ENCODE data around the gene LRRK1. TPM values are rescaled to one million over a fixed set of nuclear protein-coding genes. Genes with fewer than 3 reads are reported as not detected.
"Not testable (repeated sequence)": the region's sequence is repeated elsewhere in the genome, so short reads cannot be mapped to it uniquely, and the experiment has no call there.

LRRK1 gene
- polyA plus RNA-seq, 12 donors: 3.9 to 12.8 (median 5.7) TPM; not detected in 1

DNA sequence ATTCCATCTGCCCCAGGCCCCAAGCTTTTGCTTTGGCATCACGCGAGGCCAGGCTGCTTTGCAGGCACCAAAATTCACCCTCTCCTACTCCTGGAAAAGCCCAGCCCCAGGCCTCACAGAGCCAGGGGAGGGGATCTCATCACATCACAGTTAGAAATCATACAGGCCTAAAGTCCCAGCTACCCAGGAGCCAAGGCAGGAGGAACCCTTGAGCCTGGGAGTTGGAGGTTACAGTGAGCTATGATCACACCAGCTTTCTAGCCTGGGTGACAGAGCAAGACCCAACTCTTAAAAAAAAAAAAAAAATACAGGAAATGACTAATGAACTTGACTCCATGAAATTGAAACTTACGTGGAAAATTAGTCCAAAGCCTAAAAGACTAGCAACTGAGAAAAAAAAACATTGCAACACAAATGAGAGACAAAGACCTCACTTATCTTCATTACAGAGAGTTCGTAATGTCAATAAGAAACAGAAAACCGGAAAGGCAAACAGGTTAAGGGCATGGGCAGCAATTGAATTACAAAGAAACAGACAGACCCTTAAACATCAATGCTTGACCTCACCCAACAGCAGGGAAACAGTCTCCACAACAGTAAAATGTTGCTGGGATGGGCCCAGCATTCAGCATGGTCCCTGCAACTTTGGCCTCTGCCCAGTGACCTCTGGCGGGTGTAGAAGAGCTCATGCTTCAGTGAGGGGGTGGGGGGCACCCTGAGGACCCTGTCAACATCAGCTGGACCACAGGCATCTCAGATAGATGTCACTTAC is 151.5 kb downstream of the LRRK1 start:
- DNase-seq: no peak

DNA sequence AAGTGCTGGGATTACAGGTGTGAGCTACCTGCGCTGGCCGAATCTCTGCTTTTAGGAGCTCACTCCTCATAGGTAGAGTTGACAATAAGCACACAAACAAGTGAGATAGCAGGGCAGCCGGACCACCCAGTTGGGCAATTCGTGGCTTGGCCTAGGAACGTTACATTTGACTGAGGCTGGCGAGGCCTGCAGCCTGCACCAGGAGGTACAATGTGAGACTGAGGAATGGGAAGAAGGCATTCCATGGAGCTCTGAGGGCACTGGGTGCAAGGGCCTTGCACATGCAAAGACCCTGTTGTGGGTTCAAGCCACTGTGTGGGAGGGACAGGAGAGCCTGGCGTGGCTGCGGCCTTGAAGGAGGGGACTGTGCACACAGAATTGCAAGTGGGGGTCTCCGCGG is 152.5 kb downstream of the LRRK1 start:
- DNase-seq: no peak

DNA sequence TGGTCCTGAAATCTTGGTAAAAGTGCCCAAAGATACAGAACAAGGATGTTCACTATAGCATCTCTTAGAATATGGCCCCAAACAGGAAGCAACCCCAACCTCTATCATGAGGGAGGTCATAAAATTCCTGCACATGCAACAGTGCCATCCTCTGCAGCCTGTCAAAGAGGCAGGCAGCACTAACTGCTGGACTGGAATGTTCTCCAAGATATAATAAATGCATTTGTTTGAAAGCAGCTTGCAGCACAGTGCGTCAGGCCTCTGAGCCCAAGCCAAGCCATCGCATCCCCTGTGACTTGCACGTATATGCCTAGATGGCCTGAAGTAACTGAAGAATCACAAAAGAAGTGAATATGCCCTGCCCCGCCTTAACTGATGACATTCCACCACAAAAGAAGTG is 153.1 kb downstream of the LRRK1 start:
- DNase-seq: not testable (repeated sequence)

DNA sequence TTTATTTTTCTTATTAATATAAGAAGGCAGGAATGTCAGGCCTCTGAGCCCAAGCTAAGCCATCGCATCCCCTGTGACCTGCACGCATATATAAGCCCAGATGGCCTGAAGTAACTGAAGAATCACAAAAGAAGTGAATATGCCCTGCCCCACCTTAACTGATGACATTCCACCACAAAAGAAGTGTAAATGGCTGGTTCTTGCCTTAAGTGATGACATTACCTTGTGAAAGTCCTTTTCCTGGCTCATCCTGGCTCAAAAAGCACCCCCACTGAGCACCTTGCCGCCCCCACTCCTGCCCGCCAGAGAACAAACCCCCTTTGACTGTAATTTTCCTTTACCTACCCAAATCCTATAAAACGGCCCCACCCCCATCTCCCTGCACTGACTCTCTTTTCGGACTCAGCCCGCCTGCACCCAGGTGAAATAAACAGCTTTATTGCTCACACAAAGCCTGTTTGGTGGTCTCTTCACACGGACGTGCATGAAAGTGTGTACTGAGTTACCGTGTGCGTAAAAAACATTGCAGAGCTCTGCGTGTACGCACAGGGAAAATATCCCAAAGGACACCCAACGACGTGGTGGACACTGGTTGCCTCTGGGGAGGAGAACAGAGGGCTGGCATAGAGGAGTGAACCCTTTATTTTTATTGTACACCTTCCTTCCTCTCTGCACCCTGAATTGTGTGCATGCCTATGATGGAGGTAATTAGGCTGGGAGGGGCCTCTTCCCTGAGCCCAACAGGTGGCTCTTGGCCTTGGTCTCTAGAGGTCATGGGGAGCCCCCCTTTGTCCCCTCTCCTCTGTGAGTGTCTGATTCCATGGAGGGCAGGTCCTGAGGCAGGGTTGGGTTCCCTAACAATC is 158.9 kb downstream of the LRRK1 start:
- not testable (repeated sequence) for DNase-seq

DNA sequence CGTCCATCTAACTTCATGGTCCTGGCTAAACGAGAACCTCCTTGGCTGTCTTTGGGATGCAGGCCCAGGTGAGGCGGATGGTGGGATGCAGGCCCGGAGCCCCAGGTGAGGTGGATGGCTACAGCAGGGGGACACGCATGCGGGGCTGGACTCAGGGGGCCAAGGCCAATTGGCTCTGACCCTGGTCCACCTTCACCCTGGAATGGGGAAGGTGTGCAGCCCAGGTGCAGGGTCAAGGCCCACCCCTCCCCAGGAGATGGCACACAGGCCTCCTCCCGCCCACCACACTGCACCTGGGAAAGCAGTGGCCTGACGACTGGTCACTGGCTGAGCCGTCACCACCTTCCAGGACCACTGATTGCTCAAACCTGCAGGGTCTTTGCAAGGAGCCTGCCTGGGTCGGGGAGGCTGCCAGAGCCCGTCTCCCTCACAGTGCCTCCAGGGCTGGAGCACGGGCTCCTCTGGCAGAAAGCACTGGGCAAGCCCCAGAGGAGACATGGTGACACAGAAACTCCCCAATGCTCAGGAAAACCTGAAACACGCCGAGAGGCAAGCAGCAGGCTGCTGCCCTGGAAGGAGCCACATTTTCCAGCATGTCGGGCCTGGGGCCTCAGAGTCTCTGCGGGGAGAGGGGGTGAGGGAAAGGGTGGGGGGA is 159.6 kb downstream of the LRRK1 start:
- no peak for DNase-seq

DNA sequence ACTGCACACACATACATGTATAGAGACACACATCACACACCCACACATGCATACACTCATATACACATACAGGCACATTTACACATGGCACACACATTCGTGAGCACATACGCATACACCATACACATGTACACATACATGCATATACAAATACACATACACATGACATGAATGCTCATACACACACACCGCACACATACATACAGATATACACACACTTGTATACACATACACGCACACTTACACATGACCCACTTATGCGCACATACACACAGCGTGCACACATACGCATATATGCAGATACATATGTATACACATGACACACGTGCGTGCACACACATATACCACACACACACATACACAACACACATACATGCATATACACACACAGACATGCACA is 162.7 kb downstream of the LRRK1 start:
- DNase-seq: no peak

DNA sequence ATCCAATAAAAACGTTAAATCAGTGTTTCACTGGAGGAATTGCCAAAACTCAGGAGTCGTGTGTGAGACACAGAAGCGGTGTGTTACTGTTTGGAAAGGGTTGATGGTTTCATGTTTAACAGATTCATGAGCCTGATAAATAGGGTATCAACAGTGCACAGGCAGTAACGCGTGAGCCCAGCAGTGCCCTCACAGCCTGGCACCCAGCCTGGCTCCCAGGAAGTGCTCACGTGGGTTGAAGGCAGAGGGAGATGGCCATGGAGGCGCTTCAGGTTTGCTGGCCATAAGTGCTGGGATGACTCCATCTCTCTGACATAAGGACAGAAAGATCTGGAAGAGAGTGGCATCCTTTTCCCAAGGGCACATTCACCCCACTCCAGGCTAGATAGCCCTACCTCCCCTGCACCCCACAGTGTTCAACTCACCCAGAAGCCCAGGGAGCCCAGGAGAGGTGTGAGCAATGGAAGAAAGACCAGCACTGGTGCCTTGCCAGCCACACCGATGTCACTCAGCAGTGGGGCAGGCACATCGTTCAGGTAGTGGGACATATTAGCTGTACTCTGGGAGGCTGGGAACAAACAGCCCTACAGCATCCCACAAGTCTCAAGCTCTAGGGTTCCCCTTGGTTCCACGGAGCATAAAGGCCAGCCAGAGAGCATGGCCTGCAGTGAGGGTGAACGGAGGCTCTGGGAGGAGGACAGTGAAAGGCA is 164.3 kb downstream of the LRRK1 start:
- no peak for DNase-seq

DNA sequence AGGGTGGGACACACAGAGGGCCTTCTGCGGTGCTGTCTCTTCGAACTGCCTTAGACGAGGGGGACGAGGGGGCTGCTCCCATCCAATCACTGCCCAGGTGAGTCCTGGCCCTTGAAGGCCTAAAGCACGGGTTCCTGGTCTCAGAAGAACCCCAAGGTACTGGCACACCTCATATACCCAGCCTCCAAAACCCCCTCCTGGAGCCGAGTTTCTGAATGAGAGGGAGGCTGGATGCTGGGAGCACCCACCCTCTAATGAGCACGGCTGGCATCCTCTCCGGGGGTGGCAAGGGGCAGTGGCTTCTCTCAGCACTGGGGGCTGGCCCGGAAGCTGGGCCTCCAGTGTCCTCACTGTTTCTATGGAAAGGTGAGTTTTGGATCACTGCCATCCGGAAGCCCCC is 165.6 kb downstream of the LRRK1 start:
- DNase-seq: no peak

DNA sequence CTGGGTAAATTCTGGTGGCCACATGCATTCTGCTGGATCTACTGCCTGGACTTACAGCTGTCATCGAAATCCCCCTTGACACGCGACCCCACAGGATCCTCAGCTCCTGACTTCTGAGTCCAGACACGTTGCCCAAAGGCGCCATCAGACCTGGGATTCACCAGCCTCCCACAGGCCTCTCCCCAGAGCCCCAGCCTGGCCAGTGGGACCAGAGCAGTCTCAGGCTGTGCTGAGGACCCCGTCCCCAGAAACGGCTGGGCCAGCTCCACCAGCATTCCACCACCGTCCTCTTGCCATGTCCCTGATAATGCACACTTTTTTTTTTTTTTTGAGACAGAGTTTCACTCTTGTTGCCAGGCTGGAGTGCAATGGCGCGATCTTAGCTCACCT is 166.1 kb downstream of the LRRK1 start:
- DNase-seq: no peak

DNA sequence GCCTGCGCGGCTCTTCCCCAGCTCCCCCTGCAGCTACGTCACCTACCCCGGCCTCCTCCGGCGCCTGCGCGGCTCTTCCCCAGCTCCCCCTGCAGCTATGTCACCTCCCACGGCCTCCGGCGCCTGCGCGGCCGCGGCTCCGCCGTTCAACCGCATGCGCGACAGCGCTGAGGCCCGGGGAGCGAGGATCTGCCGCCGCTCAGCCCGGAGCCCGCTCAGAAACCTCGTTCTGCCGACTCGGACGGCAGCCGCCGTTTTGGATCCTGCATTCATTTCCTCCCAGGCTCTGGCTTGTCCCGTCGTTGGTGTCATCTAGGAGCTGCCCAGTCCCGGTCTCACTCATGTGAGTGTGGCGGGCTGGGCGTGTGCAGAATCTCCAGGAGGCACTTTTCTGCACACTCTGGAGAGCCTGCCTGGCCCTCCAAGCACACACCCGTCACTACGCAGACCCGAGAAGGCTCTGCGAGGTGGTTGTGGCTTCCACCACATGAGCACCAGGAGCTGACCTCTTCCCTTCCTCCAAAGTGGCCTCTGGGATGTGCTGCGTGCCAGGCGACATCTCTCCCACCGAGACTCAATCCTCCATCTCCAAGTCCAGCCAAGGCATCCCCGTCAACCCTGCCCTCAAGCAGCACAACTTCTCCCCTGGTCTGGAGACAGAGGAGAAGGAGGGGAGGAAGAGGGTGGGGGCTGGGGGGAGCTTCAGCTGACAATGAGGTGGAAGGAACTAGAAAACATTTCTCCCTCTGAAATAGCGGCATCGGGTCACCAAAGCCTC is 167.4 kb downstream of the LRRK1 start:
- DNase-seq: no peak

DNA sequence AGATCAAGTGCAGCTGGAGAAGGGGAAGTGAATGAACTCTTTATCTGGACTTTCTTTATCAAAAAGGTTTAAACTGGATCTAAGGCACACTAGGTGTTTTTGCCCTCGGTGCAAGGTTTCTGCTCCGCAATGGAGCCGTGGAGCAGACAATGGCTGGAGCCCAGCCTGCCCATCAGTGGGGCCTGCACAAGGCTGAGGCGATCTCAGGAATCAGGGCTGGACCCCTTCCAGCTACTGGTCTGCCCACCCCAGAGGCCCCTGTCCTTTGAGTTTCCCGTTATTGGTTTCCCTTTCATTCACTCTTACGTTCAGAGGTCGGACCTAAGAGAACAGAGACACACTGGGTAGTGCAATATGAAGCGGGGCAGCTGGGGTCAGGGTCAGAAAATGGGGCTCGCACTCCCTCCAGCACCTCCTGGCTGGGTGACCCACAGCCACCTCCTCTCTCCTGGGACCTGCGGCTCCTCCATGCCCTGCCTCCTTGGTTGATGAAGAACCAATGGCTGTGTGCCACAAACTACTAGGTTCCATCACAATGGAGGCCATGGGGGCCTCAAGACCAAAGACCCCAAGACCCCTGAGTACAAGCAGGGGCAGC is 168.1 kb downstream of the LRRK1 start:
- DNase-seq: no peak

DNA sequence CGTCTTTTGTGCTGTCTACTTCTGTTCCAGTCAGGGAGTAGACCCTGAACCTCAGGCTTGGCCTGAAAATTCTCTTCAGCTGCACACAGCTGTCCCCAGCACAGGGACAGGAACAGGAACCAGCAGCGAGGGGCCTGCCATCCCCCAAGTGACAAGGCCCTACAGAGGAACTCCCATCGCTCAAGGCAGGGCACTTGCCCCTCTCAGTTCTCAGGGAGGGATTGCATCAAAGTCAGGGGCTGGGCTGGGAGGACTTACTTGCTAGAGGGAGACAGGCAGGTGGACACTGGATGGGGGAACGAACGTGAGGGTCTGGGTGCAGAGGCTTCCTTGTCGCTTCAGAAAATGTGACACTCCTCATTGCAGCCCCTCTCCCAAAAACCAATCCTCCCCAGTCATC is 169.1 kb downstream of the LRRK1 start:
- DNase-seq: no peak

DNA sequence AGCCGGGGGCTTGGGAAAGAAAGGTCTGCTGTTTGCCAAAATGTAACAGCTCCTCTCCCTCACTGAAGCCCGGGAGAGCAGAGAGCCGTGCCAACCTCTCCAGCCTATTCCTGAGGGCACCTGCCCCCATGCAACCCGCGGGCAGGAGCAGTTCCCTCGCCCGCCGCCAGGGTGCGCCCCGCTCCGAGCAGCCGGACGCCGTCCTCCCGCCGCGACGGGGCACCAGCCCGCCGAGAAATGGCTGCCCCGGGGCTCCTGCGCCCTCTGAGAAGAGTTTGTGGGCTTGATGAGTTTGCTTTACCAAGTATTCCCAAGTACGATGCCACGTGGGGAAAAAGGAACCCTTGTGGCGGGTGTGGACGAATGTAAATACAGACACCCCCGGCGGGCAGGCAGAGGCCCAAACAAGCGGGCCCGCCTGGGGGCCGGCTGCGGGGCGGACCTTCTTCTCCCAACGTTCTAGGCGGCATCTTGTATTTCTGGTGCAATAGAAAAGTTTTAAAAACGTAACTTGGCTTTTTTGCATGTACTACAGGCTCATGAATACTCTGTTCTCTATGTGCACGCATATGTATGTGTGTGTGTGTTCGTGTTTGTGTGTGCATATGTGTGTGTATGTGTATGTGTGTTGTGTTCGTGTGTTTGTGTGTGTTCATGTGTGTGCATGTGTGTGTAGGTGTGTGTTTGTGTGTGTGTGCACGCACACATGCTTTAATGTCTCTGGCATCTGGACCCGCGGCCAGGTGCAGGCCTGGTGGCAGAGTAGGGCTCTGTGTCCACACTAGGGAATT is 169.8 kb downstream of the LRRK1 start:
- peak; percentile 54 for DNase-seq

DNA sequence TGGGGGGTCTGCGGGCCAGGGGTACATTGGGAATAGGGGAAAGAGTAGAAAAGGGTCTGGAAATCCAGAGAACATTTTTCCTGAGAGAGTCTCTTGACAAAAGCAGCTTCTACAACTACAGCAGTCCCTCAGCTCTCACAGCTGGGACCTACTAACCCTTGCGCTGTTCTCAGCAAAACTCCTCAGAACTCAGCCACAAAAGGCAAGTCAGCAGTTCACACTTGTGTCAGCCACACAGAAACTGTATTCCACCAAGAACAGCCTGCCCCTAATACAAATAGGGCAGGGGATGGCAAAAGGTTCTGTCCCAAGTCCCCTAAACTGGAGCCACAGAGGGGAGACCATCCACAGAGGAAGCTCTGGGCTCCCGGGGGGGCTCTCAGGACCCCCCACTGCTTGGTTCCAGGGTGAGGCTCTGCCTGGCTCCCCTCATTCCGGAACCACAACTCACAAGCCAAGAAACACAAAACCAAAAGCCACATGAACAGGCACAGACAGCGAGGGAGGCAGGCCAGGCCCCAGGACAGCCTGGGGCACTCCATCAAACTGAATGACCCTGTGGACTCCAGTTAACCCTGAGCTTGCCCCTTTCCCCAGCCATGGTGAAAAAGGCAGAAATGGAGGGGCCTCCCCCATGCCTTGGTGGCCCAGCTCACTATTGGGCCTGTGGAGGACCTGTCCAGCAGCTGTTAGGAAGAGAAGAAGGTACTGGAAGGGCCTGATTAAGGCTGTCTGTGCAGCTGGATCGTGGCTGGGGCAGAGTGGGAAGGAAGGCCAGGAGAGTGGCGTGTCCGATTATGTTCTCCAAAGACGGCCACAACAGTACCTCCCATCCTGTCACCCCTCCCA is 170.6 kb downstream of the LRRK1 start:
- DNase-seq: no peak

DNA sequence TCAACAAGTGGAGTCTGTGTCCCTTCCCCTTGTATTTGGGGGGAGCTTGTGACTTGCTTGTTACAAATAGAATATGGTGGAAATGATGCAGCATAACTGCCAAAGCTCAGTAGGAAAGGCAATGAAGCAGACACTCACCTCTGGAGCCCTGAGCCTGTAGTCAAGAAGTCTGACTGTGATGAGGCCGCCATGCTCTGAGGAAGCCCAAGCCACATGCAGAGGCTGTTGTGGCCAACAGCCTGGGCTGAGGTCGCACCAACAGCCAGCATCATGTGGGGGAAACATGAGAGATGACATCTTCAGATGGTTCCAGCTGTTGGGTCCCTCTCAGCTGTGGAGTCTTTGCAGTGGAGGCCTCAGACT is 171.3 kb downstream of the LRRK1 start:
- no peak for DNase-seq

DNA sequence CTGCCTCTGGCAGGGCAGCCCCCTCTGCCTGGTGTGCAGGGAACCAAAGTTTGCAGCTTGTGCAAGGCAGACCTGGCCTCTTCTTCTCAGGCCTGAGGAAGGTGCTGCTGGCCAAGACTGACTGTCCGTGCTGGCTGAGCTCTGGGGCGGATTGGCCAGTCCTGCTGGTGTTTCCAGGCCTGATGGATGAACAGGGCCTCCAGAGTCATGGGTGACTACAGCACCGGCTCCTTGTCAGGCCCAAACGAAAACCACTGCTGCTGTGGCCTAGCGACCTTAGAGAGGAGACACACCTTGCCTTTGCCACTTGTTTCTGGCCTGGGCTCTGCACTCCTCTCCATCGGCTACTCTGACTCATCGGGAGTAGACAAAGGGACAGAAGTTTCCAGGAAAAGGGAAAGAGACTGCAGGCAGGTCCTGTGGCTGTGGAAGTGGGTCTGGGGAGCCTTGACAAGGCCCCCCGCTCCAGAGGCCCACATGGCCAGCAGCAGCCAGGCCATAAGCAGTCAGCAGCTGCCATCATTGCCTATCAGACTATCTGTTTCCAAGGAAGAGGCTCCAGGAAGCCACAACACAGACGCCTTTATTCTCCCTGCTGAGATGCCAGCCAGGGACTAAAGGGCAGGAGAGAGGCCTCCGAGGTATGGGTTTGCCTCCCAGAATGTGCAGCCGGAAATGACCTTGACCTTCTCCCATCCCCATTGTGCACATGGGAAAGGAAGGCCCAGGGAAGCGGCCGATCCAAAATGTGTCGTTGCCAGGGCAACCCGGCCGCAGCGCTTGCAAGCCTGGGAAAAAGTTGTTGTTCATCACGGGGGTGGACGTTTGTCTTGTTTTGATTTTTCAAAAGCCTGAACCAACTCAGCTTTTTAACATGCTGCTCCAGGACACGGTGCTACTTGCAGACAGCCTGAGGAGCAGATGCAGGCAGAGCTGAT is 172.2 kb downstream of the LRRK1 start:
- no peak for DNase-seq

DNA sequence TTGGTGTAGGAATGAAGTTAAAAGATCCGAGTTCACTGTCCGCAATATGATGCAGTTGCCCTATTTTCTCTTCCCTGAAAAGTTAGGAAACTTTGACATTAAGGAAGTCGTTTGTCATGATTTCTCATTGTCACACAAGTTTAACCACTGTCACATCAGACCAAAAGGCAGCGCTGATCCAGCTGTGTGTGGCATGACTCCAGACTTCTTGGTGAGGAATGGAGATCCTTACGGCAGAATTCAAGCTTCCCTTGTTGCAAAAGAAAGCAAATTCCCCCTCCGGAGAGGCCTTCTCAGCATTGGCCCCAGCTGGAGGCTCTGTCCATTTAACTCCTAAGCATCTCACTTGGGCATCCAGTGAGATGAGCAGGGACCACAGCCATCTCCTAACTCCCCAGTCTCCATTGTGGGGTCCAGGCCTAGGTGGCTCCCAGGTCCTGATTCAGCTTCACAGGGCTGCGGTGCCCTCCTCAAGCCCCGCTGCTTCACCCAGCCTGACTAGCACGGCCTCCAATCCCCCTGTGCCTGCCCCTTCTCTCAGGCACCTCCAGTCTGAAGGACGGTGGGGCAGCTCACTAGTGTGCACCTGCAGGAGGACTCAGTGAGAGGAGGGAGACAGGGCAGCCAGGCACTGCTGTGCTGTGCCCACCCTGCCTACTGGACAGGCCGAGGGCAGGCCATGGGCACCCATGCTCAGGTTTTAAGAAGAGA is 173.2 kb downstream of the LRRK1 start:
- DNase-seq: no peak
